NB4 (cell line): ENCODE measurements around the gene KLF7.

Experiments used
- MAX ChIP-seq: IDR thresholded peaks from 2 replicates; pipeline ENCODE4 v1.6.1; 2011; ENCODE audit warnings: low read depth, low read length
- POLR2A ChIP-seq: IDR thresholded peaks from 2 replicates; pipeline ENCODE4 v1.6.1; 2011; ENCODE audit warnings: mild to moderate bottlenecking; ENCODE audit not compliant: insufficient read length; ENCODE audit errors: extremely low read depth
- TF ChIP-seq, protein P1 (sequence below): IDR thresholded peaks from one replicate; pipeline ENCODE4 v1.5.1; 2012; ENCODE audit warnings: low read depth, low read length

GRCh38 chr2:207045531-207045930, 120.2 kb downstream of the KLF7 start:
- TF ChIP-seq, protein P1, sequence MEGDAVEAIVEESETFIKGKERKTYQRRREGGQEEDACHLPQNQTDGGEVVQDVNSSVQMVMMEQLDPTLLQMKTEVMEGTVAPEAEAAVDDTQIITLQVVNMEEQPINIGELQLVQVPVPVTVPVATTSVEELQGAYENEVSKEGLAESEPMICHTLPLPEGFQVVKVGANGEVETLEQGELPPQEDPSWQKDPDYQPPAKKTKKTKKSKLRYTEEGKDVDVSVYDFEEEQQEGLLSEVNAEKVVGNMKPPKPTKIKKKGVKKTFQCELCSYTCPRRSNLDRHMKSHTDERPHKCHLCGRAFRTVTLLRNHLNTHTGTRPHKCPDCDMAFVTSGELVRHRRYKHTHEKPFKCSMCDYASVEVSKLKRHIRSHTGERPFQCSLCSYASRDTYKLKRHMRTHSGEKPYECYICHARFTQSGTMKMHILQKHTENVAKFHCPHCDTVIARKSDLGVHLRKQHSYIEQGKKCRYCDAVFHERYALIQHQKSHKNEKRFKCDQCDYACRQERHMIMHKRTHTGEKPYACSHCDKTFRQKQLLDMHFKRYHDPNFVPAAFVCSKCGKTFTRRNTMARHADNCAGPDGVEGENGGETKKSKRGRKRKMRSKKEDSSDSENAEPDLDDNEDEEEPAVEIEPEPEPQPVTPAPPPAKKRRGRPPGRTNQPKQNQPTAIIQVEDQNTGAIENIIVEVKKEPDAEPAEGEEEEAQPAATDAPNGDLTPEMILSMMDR, result no peak
- no peak for TF ChIP-seq POLR2A
- no peak for TF ChIP-seq MAX
